ENCODE data around the gene EHD3. TPM values are rescaled to one million over a fixed set of nuclear protein-coding genes. Genes with fewer than 3 reads are reported as not detected.
A peak's percentile ranks its signal among the peaks of the same experiment; 100 is the strongest.

Gene EHD3
- total and polyA plus RNA-seq, 9 donors = 3.2 to 5.8 (median 3.9) TPM

DNA sequence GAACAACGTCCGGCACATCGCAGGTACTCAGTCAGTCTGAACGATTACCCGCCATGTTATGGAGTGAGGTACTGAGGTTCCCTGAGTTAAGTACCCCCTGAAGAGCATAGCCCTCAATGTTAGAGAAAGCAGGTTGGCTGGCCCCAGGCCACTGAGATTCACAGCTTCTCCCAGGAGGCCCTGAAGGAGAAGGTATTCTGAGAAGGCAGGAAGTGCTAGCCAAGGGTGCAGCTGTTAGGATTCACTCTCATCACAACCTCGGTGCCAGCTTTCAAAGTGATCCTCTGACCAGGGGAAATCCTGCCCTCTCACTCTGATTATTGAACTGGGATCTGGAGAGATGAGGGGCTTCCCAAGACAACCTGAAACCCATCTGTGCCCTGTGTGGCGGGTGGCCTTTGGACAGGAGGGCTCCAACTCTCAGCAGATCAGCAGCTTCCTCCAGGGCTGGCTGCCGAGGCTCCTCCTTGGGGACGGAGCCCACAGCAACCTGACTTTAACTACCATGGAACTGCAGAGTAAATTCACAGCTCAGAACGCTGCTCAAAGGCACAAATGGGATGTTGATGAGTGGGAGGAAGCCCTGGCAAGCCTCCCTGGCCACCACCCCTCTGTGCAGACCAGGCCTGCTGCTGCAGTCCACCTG lies 7.8 kb downstream of the EHD3 start:
- Histone ChIP-seq H3K9me3 (replicated peaks; ENCODE audit: control insufficient read depth, low read depth, low read length) (no peaks in the 10 kb centered on the region), H3K4me3 (ENCODE audit: low read length) (no peak overlapping the region), H3K27me3 (ENCODE audit: control insufficient read depth, insufficient read depth, low read length) (no peaks in the 10 kb centered on the region), H3K4me1 (ENCODE audit: control insufficient read depth, insufficient read depth, low read length) (peaks cover 39% of the 10 kb centered on the region), H3K36me3 (ENCODE audit: control insufficient read depth, insufficient read depth, low read length) (no peaks in the 10 kb centered on the region), H3K27ac (ENCODE audit: low read length) (peak overlapping the region; percentile 44)
- 83% methylated on average over 5 of the region's 10 CpGs for WGBS (ENCODE audit: insufficient coverage)
- peak; percentile 50 for DNase-seq

DNA sequence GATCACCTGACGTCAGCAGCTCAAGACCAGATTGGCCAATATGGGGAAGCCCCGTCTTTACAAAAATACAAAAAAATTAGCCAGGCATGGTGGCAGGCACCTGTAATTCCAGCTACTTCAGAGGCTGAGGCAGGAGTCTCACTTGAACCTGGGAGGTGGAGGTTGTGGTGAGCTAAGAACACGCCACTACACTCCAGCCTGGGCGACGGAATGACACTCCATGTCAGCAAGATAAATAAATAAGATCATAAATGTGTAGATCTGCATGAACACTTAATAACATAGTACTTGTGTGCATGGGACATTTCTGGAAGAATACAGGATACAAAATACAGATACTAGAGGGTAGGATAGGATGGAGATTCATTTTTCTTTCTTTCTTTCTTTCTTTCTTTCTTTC lies 9.1 kb downstream of the EHD3 start:
- no peak overlapping the region for H3K27ac ChIP-seq (ENCODE audit: low read length)
- H3K36me3 ChIP-seq (ENCODE audit: control insufficient read depth, insufficient read depth, low read length) = no peaks in the 10 kb centered on the region
- H3K27me3 ChIP-seq (ENCODE audit: control insufficient read depth, insufficient read depth, low read length) = no peaks in the 10 kb centered on the region
- no peak overlapping the region for H3K4me3 ChIP-seq (ENCODE audit: low read length)
- H3K4me1 ChIP-seq (ENCODE audit: control insufficient read depth, insufficient read depth, low read length) = peaks cover 39% of the 10 kb centered on the region
- no peak for DNase-seq
- no CpG with 5 or more reads among the region's 5 CpGs for WGBS (ENCODE audit: insufficient coverage)
- H3K9me3 ChIP-seq (replicated peaks; ENCODE audit: control insufficient read depth, low read depth, low read length) = no peaks in the 10 kb centered on the region

GRCh38 chr2:31244101-31244500 lies 10.1 kb downstream of the EHD3 start:
- no peaks in the 10 kb centered on the region for H3K9me3 ChIP-seq (replicated peaks; ENCODE audit: control insufficient read depth, low read depth, low read length)

DNA sequence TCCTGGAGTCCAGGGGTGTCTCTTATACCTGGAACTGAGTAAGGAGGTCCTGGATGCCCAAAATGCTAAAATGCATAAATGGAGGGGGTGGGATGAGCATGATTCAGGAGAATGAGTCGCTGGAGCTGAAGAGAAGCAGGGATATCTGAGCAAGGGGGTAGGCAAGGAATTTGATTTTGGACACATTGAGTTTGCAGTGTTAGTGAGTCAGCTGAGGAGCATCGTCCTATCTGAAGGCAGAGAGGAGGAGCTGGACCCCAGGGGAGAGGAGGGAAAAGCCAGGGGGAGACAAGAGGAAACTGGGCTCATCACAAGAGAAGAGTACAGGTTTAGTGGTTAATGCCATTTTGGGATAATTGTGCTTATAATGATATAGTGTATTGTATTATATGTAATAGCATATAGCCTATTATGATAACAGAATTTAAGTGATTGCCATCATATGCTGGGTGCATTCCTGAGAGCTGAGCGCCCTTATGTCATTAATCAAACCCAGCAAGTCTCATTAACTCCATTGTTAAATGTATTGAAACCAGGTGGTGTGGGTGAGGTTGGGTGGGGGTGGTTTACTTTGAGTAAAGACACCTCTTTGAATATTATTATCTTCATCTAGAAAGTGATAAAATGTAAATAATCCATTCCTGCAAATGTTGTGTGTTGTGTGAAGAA lies 12.4 kb downstream of the EHD3 start:
- no peaks in the 10 kb centered on the region for H3K9me3 ChIP-seq (replicated peaks; ENCODE audit: control insufficient read depth, low read depth, low read length)
- no peak overlapping the region for H3K4me3 ChIP-seq (ENCODE audit: low read length)
- H3K4me1 ChIP-seq (ENCODE audit: control insufficient read depth, insufficient read depth, low read length) = peaks cover 9% of the 10 kb centered on the region
- peaks cover 5% of the 10 kb centered on the region for H3K36me3 ChIP-seq (ENCODE audit: control insufficient read depth, insufficient read depth, low read length)
- WGBS (ENCODE audit: insufficient coverage) = 84% methylated on average over 2 of the region's 3 CpGs
- no peak overlapping the region for H3K27ac ChIP-seq (ENCODE audit: low read length)
- H3K27me3 ChIP-seq (ENCODE audit: control insufficient read depth, insufficient read depth, low read length) = no peaks in the 10 kb centered on the region
- no peak for DNase-seq

More at GRCh38 chr2:31244101-31244500, 10.1 kb downstream of the EHD3 start:
- Histone ChIP-seq H3K4me1 (ENCODE audit: control insufficient read depth, insufficient read depth, low read length) (peaks cover 30% of the 10 kb centered on the region), H3K36me3 (ENCODE audit: control insufficient read depth, insufficient read depth, low read length) (peaks cover 5% of the 10 kb centered on the region), H3K27ac (ENCODE audit: low read length) (no peak overlapping the region), H3K4me3 (ENCODE audit: low read length) (no peak overlapping the region), H3K27me3 (ENCODE audit: control insufficient read depth, insufficient read depth, low read length) (no peaks in the 10 kb centered on the region)
- no peak for DNase-seq
- WGBS (ENCODE audit: insufficient coverage) = 96% methylated on average over 9 of the region's 10 CpGs

- H3K27ac ChIP-seq (ENCODE audit: low read length) = no peak overlapping the region
- H3K9me3 ChIP-seq (replicated peaks; ENCODE audit: control insufficient read depth, low read depth, low read length) = no peaks in the 10 kb centered on the region
- H3K4me3 ChIP-seq (ENCODE audit: low read length) = no peak overlapping the region
- no peaks in the 10 kb centered on the region for H3K4me1 ChIP-seq (ENCODE audit: control insufficient read depth, insufficient read depth, low read length)
- H3K27me3 ChIP-seq (ENCODE audit: control insufficient read depth, insufficient read depth, low read length) = no peaks in the 10 kb centered on the region
- no peak for DNase-seq
- 79% methylated on average over 5 of the region's 5 CpGs for WGBS (ENCODE audit: insufficient coverage)
- peaks cover 5% of the 10 kb centered on the region for H3K36me3 ChIP-seq (ENCODE audit: control insufficient read depth, insufficient read depth, low read length)
Measured at GRCh38 chr2:31247711-31248110, 13.8 kb downstream of the EHD3 start.

DNA sequence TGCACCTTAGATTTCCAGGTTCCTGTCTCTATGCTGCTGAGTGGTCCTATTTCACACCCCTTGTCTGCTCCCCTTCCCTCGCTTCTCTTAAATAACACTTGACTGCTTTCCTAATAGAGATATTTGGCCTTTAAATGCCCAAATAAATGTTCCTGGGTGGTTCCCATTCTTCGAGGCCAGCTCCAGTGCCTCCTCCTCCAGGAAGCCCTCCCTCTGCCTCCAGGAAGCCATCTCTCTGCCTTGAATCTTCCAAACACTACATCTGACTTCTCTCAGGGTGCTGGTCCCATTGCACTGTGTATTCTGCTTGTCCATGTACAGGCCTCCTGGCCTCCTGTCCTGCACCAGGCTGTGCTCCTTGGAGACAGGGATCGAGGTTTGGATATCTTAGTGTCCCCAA lies 14.2 kb downstream of the EHD3 start:
- no peak for DNase-seq
- Histone ChIP-seq H3K9me3 (replicated peaks; ENCODE audit: control insufficient read depth, low read depth, low read length) (no peaks in the 10 kb centered on the region), H3K4me1 (ENCODE audit: control insufficient read depth, insufficient read depth, low read length) (no peaks in the 10 kb centered on the region), H3K27ac (ENCODE audit: low read length) (no peak overlapping the region), H3K36me3 (ENCODE audit: control insufficient read depth, insufficient read depth, low read length) (peaks cover 5% of the 10 kb centered on the region), H3K4me3 (ENCODE audit: low read length) (no peak overlapping the region), H3K27me3 (ENCODE audit: control insufficient read depth, insufficient read depth, low read length) (no peaks in the 10 kb centered on the region)
- 82% methylated on average over 3 of the region's 3 CpGs for WGBS (ENCODE audit: insufficient coverage)

- Histone ChIP-seq H3K4me3 (ENCODE audit: low read length) (no peak overlapping the region), H3K27me3 (ENCODE audit: control insufficient read depth, insufficient read depth, low read length) (no peaks in the 10 kb centered on the region), H3K36me3 (ENCODE audit: control insufficient read depth, insufficient read depth, low read length) (peaks cover 5% of the 10 kb centered on the region), H3K27ac (ENCODE audit: low read length) (no peak overlapping the region), H3K4me1 (ENCODE audit: control insufficient read depth, insufficient read depth, low read length) (no peaks in the 10 kb centered on the region), H3K9me3 (replicated peaks; ENCODE audit: control insufficient read depth, low read depth, low read length) (no peaks in the 10 kb centered on the region)
- 88% methylated on average over 6 of the region's 15 CpGs for WGBS (ENCODE audit: insufficient coverage)
- DNase-seq = no peak
Measured at GRCh38 chr2:31249009-31249690, 15.2 kb downstream of the EHD3 start.

DNA sequence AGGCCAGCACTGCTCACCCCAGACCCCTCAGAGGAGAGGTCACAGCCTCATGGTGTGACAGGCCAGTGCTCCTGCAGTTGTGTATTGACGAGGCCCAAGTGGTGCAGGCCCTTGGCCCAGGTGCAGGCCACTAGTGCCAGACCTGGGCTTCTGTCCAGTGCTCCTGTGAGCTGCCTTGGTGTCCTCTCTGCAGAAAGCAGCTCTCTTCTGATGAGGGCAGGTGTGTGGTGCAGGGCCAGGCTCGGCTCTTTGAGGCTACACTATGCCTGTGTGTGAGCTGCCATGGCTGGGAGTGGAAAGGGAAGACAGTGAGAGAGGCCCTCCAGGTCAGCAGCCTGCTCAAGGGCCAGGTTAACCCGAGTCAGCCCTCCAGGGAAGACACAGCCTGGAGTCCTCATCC lies 17.1 kb downstream of the EHD3 start:
- Histone ChIP-seq H3K27ac (ENCODE audit: low read length) (no peak overlapping the region), H3K27me3 (ENCODE audit: control insufficient read depth, insufficient read depth, low read length) (no peaks in the 10 kb centered on the region), H3K9me3 (replicated peaks; ENCODE audit: control insufficient read depth, low read depth, low read length) (no peaks in the 10 kb centered on the region), H3K36me3 (ENCODE audit: control insufficient read depth, insufficient read depth, low read length) (peaks cover 5% of the 10 kb centered on the region), H3K4me1 (ENCODE audit: control insufficient read depth, insufficient read depth, low read length) (no peaks in the 10 kb centered on the region), H3K4me3 (ENCODE audit: low read length) (no peak overlapping the region)
- 73% methylated on average over 2 of the region's 3 CpGs for WGBS (ENCODE audit: insufficient coverage)
- no peak for DNase-seq

DNA sequence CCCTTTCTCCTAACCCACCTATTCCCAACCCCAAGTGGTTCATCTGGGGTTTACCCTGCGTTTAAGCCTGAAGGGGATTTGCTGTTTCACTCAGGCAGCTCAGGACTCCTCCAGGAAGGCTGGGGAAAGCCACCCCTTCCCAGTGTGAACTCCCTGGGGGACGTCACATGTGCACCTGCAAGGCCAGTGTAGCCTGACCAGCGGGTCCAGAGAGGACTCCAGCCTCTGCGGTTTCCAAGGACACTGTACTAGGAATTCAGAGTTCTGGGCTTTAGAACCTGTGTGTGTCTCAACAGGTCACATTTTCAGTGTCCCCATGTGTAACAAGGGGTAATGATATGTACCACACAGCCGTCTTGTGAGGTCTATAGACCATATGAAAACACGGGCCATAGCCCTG lies 17.9 kb downstream of the EHD3 start:
- Histone ChIP-seq H3K4me3 (ENCODE audit: low read length) (no peak overlapping the region), H3K27me3 (ENCODE audit: control insufficient read depth, insufficient read depth, low read length) (no peaks in the 10 kb centered on the region), H3K4me1 (ENCODE audit: control insufficient read depth, insufficient read depth, low read length) (no peaks in the 10 kb centered on the region), H3K36me3 (ENCODE audit: control insufficient read depth, insufficient read depth, low read length) (peaks cover 5% of the 10 kb centered on the region), H3K27ac (ENCODE audit: low read length) (no peak overlapping the region), H3K9me3 (replicated peaks; ENCODE audit: control insufficient read depth, low read depth, low read length) (no peaks in the 10 kb centered on the region)
- 90% methylated on average over 4 of the region's 6 CpGs for WGBS (ENCODE audit: insufficient coverage)
- DNase-seq = no peak

- H3K27ac ChIP-seq (ENCODE audit: low read length) = no peak overlapping the region
- whole genome bisulfite sequencing (ENCODE audit: insufficient coverage) = 78% methylated on average over 11 of the region's 13 CpGs
- peaks cover 3% of the 10 kb centered on the region for H3K36me3 ChIP-seq (ENCODE audit: control insufficient read depth, insufficient read depth, low read length)
- no peaks in the 10 kb centered on the region for H3K27me3 ChIP-seq (ENCODE audit: control insufficient read depth, insufficient read depth, low read length)
- H3K9me3 ChIP-seq (replicated peaks; ENCODE audit: control insufficient read depth, low read depth, low read length) = no peaks in the 10 kb centered on the region
- DNase-seq = no peak
- no peak overlapping the region for H3K4me3 ChIP-seq (ENCODE audit: low read length)
- no peaks in the 10 kb centered on the region for H3K4me1 ChIP-seq (ENCODE audit: control insufficient read depth, insufficient read depth, low read length)
Measured at GRCh38 chr2:31253356-31254131, 19.6 kb downstream of the EHD3 start.

All from muscle of leg (tissue), 11 donors.